Measurements from ENCODE around the gene CARS1. TPM values are rescaled to one million over a fixed set of nuclear protein-coding genes. Genes with fewer than 3 reads are reported as not detected.
"Not testable (repeated sequence)": the region's sequence is repeated elsewhere in the genome, so short reads cannot be mapped to it uniquely, and the experiment has no call there.

The CARS1 gene
- total RNA-seq, 1 experiment from 2014 or later = 115 TPM

DNA sequence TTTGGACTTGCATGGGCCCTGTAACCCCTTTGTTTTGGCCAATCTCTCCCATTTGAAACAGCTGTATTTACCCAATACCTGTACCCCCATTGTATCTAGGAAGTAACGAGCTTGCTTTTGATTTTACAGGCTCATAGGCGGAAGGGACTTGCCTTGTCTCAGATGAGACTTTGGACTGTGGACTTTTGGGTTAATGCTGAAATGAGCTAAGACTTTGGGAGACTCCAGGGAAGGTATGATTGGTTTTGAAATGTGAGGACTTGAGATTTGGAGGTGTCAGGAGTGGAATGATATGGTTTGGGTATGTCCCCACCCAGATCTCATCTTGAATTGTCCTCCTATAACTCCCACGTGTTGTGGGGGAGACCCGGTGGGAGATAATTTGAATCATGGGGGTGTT is 6.2 kb upstream of the CARS1 start:
- not testable (repeated sequence) for DNase-seq (ENCODE audit: low spot score)

DNA sequence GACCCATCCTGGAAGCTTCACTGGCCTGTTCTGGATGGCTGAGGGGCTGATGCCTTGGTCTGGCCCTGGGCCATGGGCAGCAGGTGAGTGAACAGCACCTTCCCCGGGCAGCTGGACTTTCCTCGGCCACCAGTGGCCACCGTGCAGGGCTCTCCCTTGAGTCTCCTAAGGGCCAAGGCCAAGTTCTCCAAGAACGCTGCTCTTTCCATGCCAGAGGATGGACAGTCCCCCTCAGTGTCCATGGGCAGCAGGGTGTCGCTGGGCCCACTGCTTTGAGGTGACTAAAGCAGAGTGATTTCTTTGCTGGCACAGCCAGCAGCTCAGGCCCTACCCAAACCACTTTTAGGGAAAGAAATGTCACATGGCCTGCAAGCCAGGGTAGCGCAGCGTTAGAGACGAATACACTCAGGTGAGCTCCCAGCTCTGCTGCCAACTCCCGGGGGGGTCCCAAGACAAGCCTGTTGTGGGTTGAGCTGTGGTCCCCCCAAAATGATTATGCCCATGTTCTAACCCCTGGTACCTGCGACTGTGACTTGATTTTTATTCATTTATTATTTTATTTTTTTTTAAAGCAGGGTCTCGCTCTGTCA is 3.3 kb upstream of the CARS1 start:
- DNase-seq (ENCODE audit: low spot score) = no peak

DNA sequence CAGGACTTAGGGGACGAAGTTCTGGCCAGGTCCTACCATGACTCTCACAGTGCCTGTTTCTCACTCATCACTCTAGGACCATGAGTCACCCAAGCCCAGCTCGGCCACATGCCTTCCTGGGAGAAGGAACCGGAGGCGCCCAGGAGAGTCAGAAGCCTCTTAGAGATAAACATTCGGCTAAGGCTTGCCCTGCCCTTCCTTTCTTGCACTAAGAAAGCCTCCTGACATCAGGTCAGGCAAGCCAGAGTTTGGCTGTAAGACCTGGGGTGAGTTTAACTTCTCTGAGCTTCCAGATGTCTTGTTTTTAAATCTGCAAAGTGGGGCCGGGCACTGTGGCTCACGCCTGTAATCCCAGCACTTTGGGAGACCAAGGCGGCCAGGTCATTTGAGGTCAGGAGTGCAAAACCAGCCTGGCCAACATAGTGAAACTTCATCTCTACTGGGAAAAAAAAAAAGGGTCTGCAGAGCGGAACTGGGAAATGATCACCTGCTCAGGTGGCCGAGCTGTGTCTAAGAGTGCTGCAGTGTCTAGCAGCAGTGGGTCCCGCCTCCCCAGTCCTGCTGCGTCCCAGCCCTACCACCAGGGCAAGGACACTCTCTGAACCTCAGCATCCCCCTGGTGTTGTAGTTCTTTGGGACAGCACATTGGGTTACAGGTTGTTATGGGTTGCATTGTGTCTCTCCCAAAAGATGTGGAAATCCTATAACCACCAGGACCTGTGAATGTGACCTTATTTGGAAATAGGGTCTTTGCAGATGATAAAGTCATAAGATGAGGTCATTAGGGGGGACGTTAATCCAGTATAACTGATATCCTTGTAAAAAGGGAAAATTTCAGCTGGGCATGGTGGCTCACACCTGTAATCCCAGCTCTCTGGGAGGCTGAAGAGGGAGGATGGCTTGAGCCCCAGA is 1.8 kb upstream of the CARS1 start:
- peak; percentile 92 for DNase-seq (ENCODE audit: low spot score)

DNA sequence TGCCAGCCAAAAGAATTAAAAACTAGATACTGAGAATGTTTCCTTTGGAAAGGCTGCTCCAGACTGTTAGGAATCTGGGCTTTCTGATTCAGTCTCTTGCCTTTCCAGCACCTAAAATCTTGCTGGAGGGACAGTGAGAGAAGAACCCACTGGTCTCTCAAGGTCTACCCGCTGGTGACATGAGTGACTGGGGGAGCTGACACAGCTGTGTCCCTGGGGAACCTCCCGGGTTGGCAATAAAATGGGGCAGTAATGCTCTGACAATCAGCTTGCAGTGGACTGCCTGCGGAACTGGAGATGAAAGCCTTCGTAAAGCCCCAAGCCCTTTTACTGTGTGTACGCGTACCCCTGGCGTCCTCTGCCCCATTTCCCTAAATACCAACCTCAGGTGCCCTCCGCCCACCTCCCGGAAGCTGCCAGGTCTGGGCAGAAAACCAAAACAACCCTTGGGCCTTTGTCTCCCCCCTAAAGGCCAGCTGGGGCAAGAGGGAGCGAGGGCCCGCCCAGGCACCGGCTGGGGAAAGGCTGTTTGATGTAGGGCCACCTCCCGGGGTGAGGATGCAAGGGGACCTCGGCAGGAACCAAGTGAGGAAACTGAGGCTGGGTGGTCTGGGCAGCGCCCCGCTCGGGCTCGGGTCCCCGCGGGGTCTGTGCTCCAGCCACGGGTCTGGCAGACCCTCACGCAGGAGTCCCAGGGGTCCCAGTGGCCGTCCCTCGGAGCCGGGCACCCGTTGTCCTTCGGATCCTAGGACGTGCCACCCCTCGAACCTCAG is 741 bp downstream of the CARS1 start:
- DNase-seq (ENCODE audit: low spot score) = no peak

DNA sequence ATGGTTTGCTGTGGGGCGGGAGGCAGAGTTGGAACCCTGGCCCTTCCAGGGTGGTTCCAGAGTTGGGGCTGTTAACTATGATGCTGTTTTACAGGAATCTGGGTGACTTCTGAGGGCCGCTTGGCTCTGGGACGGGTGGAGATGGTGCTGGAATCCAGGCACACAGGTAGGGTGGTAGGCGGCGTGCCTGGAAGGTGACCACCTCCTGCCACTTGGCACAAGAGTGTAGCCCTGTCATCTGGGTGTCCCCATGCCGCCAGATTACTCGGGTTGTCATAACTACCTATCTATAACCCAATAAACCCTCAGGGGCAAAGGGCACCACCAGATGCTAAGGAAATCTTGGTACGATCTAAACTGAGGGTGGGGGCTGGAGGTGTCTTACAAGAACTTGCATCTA is 1.3 kb downstream of the CARS1 start:
- no peak for DNase-seq (ENCODE audit: low spot score)

DNA sequence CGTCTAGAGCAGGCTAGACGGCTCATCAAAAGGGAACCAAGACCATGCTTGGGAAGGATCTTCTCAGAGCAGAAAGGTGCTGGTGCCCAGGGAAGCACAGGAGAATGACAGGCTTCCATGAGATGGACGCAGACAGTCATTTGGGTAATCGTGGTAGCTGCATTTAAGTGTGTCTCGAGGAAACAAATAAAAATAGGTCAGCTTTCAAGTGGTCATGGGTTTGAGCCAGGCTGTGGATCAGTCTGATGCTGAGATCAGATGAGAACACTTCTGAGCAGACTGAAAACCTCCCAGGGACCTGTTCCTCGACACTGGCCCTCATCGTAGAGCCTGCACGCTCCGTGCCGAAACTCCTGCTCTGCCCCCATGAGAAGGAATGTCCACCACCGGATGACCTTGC is 4.7 kb downstream of the CARS1 start:
- DNase-seq (ENCODE audit: low spot score) = no peak

DNA sequence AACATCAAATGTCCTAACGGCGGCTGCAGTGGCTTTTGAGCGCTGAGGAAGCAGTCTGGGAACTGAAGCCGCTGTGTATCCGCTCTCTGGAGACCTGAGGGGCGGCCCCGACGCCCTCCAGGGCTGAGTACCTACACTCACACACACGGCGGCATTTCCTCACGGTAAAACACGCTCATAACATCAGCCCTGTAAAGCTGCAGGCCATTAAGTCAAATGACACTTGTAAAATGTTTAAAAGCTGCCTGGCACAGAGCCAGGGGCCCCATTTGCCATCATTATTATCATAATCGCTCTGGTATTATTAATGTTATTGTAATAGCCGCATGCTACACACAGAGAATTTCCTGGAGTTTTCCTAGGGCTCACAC is 5.1 kb downstream of the CARS1 start:
- DNase-seq (ENCODE audit: low spot score) = no peak

DNA sequence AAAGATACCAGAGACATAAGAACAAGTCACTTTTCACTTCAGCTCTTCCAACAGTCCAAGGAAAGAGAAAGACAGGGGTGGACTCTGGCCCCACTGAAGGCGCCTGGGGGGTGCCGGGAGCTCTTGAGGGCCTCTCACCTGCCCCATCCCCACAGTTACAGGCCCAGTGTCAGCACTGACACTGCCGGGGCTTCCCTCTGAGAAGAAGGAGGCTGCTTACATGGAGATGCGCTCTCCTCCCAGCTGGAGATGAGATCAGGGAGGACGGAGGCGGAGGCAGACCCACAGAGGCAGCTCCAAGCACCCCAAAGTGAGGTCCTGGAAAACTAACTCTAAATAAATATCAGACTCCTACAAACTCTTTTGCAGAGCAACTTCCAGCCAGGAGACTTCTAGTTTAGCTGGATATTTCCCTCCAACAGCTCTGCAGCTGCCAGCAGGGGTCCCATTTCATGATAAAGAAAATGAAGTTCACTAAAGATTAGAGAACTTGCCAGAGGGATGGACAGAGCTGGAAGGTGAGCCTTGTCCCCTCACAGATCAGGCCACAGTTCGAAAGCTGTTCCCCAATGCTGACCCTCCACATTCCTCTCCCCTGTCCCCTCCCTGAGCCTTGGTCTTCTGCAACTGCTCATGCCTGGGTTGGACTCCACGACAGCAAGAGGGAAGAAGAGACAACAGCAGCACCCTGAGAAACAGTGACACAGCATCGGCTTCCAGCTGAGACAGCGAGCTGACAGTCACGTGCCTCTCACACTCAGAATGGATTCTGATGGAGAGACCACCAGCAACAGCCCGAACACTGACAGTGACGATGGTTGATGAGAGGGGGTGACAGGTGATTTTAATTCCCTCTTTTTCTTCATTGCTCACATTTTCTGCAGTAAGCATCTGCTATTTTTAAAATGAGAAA is 5.8 kb downstream of the CARS1 start:
- no peak for DNase-seq (ENCODE audit: low spot score)

DNA sequence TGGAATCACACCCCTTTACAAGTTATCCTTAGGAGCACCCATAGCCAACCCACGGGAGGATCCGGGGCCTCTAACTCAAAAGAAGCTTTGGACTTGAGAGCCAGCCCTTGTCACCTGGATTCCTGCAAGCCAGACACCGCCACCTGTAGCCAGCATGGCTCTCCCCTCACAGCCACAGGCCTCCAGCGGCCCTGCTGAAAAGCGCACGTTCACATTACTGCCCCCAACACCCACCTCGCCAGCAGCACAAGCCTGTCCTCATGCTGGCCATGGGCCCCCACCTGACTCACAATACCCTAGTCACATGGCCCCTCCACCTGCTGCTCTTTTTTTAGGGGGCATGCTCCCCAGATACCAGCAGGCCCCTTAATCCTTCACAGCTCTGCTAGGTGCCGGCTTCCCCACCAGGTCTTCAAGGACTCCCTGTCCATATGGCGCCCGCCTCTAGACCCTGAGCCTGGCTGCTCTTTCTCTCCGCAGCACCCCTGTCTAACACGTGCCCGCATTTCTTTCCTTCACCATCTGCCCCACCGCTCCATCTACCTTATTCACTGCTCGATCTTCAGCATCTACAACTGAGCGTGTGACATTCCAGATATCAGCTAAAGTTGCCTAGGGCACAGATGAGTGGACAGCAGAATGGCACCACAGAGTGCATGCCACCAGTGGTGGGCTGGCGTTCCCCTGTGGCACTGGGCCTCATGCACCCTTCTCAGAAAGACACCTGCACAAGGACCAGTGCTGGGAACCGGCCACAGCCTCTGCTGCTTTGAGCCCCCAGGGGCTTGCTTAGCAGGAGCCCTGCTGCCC is 6.6 kb downstream of the CARS1 start:
- DNase-seq (ENCODE audit: low spot score) = no peak

DNA sequence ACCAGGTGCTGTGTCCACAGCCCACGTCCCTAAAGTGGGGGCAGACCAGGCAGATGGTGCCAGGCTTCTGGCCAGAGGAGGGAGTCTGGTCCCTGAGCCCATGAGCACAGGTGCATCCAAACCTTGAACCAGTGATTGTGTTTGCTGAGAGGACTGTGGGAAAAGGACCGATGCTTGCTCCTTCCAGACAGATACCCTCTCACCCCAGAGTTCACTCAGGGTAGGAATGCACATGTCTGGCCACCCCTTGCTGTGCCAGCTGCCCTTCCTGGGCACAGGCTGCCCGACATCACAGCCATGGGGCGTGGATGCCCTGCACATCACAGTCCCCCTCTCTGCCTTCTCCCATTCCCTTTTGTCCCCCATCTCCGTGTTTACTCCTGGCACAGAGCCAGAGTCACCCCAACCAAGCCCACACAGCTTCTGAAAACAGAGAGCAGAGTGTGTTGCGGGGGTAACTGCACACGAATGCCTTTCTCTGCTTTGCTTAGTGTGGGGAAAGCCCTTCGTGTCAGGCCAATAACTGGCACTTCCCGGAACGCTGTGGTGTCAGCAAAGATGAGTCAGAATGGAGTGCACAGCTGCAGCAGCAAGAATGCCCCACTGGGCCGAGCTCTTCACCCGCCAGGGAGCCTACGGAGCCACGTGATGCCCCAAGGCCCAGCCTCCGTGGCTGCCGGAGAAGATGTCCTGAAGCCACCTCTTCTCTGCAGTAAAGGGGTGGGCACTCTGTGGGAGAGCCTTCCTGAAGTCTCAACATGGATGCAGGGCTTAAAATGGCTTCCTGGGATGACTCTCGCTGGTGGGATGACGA is 7.6 kb downstream of the CARS1 start:
- DNase-seq (ENCODE audit: low spot score) = peak; percentile 98

DNA sequence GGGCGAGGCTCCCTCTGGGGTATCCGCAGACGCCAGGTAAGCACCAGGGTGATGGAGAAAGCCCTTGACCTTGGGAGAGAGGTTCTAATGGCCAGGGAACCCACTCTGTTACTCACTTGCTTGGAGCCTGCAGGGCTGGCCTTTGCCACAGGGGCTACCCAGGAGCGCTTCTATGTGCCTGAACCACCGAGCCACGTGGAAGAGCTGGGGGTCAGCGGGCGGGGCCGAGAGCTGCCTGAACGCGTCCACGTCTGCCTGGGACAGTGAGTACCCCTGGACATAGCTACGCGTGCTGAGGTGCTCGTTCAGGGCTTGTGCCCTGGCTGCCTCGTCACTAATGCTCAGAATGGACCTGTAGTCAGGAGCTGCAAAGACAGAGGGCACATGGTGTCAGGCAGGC is 9.6 kb downstream of the CARS1 start:
- no peak for DNase-seq (ENCODE audit: low spot score)

DNA sequence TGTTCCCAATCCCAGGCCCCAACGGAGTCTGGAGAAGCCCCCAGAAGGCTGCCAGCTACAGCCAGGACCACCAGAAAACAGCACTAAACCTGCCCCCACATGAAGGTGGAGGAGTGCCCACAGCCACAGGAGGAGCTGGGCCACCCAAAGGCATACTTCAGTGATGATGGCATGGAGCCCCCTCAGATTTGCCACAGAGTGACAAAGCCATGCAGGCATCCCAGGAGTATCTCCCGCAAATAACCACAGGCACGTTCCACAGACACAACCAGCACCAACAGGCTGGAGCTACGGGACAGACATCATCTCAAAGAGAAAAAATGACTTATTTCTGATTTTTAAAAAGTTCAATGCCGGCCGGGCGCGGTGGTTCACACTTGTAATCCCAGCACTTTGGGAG is 10.6 kb downstream of the CARS1 start:
- no peak for DNase-seq (ENCODE audit: low spot score)

DNA sequence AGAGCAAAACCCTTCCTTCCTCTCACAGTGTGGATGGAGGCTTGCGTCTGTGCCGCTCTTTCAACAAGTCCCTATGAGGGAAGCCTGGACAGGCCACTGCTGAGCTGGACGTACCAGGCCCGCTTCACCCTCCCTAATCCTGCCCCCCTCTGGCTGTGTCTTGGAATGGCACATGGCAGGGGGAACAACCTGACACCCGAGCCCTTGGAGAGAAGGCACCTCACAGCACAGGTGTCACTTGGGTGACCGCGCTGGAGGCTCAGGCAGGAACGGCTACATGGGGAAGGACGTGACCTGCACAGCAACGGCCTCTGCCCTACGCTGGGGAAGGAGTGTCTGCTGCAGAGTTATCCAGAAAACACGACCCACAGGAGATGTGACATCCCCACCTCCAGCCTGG is 11.0 kb downstream of the CARS1 start:
- no peak for DNase-seq (ENCODE audit: low spot score)

DNA sequence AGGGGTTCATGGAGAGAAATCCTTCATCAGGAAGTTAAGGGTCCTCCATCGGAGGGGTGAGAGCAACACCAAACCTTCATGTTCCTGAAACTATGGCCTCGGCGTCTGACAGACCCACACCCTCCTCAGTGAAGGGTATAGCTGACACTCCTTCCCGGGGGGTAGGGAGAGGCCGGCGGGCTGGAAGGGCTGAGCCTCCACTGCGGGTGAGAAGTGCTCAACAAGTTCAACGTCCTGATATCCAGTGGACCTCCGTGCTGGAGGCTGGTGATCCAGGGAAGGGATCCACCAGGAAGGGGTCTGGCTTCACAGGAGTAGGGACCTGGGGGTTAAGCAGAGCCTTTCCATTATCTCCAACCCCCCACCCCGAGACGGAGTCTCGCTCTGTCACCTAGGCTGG is 12.3 kb downstream of the CARS1 start:
- no peak for DNase-seq (ENCODE audit: low spot score)

DNA sequence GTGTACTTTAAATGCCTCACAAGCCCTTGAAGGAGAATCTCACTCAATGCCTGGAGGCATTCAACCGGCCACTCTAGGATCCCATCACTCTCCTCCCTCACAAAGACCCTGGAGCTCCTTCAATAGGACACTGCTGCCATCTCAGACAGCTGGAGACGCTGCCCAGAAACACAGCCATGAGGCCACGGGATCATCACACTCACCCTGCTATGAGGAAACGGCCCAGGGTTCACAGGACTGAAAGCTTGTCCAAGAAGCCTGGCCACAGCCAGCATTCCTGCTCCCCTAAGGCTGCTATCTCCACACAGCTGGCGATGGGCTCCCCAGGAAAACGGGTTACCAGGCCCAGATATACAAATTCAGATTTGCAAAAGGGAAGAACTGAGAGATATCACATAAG is 13.2 kb downstream of the CARS1 start:
- no peak for DNase-seq (ENCODE audit: low spot score)

DNA sequence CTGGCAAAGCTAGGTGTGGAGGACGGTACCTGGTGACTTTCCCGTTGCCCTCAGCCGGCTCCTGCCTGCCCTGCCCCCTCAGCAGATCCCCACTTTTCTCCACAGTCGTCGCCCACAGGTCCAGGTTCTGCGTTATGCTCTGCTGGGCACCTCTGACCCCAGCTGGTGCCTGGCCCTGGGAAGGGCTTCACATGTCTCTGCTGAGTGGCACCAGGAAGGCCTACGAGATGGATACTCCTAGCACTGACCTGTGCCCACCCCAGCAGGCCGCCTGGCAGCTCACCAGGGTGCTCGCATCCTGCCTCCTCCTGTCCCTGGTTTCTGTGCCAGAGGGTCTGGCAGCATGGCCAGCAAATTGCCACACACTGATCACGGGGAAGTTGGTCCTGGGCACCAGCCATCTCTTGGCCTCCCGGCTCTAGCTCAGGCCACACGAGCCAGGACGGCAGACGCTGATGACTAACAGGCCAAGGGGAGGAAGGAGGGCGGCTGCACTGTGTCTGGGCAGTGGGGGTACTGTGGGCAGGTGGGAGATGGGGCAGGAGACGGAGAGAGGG is 13.8 kb downstream of the CARS1 start:
- no peak for DNase-seq (ENCODE audit: low spot score)

DNA sequence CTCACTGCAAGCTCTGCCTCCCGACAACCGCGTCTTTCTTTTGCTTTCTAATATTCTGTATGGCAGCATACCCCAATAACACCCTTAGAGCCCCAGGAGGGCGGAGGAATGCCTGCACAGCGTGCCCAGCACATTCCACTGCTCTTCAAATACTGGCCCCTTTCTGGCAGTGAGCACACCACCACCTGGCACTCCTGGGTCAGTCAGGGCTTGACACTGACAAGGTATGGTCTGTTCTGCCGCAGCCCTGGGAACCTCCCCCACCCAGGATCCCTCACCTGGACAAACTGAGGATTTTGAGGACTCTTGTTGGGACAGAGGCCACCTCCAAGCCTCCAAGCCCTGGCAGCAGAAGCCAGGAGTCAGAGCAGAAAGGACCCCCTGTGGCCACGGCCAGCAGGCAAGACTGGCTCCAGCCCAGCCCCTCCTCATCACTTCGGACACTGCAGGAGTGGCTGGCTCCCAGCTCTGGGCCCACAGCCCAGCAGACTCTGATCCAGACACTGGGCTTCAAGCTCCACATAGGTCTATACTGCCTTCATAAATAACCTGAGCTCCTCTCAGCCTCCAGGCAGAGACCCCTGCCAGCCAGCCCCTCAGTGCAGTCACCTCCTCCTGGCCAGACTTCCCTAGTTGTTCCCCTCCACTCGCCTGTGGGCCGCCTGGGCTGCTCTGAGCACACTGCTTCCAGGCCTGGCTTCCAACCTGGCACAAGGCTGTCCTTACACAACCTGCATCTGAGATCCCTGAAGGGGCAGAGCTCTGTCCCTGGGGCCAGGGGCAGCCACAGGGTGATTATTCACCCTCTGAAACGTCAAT is 14.5 kb downstream of the CARS1 start:
- DNase-seq (ENCODE audit: low spot score) = no peak

DNA sequence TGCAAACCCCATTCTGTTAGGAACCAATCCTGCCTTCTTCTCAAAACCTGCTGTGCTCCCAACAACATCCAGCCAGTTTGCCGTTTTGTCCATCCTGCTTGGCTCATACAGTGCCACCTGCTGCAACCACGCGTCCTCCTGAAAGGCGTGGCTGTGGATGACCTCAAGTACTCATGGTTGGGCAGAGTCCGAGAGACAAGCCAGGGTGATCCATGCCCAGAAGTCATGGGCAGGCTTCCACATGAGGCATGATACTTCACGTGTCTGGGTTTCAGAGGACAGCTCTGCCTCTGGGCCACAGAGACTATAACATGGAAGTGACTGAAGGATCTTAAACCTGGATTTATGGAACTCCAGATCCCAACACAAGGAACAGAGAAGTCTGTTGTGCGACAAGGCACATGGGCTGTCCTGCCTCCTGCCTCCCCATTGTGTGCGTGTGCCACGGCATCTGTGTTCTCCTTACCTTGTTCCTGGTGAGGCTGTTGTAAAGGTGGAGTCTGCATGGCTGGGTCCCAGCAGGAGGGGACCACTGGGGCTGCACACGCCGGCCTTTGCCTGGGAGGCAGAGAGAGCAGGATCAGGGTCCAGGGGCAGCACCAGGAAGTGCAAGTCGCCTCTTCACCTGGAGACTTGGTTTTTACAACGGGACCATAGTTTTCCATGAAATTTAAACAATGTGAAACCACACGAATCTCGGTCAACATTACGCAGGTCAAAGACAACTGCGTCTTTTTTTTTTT is 15.4 kb downstream of the CARS1 start:
- no peak for DNase-seq (ENCODE audit: low spot score)
